GM18861 (cell line): Measurements from ENCODE around the gene YAP1.

ENCODE experiments used
- ATAC-seq: cut with Tn5 transposase; IDR thresholded peaks from one replicate; pipeline ENCODE4 v1.9.1; 2021; ENCODE audit not compliant: unreplicated experiment

YAP1 gene

DNA sequence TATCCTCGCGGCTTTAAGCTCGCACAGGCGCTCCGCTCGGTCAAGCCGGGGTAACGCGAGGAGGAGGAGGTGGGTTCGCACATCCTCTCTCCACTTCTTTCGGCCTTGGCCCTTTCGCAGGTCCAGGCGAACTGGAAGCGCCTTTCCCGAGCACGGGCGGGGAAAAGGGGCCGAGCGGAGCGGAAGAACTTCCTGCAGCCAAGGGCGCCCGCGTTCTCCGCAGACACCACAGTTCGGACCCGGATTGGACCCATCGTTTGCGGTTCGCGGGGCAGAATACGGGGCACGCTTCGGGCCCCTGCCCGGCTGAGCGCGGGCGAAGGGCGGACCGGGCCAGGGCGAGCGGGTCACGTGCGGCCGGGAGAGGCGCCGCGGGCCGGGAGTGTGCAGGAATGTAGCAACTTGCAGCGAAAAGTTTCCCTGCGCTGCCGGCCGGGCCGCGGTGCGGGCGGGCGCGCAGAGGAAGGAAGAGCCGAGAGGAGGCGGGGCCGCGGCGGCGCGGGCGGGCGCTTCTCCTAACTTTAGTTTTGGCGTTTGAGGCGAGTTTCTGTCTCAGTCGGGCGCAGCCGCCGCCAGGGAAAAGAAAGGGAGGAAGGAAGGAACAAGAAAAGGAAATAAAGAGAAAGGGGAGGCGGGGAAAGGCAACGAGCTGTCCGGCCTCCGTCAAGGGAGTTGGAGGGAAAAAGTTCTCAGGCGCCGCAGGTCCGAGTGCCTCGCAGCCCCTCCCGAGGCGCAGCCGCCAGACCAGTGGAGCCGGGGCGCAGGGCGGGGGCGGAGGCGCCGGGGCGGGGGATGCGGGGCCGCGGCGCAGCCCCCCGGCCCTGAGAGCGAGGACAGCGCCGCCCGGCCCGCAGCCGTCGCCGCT, at the start of gene YAP1:
TSS of gene YAP1 (plus strand) at position 552 of the 865 bp plus-strand sequence. CDS start 402 bp downstream, outside the sequence.
- peak; percentile 68 for ATAC-seq

DNA sequence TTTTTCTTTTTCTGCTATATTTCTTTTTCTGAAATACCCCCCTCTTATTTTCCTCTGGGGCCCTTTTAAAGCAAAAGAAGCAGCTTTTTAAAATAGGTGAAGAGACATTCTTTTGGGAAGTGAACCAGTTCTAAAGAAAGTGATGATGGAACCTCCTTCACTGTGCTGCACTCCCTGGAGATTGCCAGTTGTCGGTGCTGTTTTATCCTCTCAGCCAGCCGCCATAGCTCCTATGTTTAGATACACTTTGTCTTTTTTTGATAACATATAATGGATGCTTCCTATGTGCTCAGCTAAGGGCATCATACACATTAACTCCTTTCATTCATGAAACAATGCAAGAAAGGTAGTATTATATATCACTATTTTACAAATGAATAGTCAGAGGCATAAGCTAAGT, 49.0 kb upstream of the YAP1 start:
- ATAC-seq = no peak

- ATAC-seq = no peak
These were observed 48.1 kb upstream of the YAP1 start for GRCh38 chr11:102062106-102062505.

- ATAC-seq = no peak
These were observed 45.9 kb upstream of the YAP1 start for GRCh38 chr11:102064316-102064715.

DNA sequence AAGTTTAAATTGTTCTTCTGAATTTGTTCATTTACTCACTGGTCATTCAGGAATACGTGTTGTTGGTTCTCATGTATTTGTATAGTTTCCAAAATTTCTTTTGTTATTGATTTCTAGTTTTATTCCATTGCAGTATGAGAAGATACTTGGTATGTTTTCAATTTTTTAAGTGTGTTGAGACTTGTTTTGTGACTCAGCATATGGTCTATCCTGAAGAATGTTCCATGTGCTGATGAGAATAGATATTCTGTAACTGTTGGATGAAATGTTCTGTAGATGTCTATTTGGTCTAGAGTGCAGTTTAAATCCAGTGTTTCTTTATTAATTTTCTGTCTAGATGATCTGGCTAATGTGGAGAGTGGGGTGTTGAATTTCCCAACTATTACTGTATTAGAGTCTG, 39.5 kb upstream of the YAP1 start:
- ATAC-seq = no peak

DNA sequence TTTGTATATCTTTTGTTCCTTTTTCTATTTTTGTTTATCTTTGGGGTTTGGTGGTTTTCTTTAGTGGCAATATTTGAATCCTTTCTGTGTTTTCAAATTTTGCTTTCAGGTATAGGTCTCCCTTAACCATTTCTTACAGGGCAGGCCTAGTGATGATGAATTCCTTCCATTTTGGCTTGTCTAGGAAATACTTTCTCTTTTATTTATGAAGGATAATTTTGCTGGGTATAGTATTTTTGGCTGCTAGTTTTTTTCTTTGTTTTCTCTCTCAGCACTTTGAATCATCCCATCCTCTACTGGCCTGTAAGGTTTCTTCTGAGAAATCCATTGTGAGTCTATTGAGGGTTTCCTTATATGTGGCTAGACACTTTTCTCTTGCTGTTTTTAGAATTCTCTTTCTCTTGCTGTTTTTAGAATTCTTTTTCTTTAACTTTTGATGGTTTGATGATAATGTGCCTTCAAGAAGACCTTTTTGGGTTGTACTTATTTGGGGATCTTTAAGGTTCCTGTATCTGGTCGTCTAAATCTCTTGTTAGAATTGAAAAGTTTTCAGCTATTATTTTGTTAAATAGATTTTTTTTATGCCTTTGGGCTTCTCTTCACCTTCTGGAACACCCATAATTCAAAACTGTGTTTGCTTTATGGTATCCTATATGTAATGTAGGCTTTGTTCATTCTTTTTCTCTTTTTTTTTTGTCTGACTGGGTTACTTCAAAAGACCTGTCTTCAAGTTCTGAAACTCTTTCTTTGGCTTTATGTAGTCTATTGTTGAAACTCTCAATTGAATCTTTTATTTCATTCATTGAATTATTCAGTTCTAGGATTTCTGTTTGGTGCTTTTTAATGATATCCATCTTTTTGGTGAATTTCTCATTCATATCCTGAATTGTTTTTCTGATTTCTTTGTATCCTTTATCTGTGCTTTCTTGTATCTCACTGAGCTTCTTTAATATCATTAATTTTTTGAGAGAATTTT, 38.5 kb upstream of the YAP1 start:
- no peak for ATAC-seq

DNA sequence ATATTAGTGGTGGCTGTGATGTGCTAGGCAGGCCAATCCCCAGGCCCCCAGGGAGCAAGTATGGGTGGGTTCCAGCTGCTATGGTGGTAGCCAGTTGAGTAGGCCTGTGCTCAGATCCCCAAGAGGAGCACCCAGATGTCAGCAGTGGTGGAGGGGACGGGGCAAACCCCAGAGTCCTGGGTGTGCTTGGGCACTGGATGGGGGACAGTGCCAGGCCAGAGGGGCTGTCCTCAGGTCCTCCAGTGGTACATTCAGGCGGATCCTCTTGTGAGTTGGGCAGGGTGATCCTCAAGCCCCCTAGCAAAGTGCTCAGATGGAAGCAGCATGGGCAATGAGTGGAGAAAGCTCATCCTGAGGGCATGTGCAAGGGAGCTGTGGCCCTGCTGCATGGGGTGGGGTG, 37.0 kb upstream of the YAP1 start:
- ATAC-seq = no peak

DNA sequence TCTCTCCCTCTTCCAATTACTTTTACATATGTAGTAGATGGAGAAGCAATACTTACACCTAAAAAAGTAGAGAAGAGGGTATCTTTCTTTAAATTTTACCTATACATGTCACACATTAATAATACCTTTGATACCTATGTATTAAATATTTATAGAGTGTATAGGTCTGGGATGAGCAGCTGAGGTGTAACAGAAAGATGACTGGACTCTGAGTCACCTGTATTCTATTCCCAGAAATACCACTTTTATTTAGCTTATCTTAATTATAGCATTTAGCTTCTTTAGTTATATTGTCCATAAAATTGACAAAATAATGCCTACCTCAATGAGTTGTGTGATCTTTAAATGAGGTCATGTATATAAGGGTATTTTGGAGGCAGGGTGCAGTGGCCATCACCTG, 30.6 kb upstream of the YAP1 start:
- no peak for ATAC-seq

DNA sequence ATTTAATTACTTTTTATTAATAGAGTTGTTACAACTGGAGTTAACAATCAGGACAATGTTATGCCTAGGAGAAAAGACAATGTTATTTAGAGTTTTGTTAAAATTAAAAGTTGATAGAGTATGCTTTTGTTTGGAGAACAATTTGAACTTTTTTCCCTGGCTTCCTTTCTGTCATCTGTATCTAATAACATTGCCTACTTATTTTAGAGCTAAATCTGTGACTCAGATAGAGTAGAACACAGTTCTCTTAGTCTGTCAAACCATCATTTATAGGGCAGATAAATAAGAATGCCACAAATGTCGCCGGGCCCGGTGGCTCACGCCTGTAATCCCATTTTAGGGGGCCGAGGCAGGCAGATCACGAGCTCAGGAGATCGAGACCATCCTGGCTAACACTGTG, 28.9 kb upstream of the YAP1 start:
- ATAC-seq = no peak

GRCh38 chr11:102085864-102086551, 24.2 kb upstream of the YAP1 start:
- ATAC-seq = no peak

DNA sequence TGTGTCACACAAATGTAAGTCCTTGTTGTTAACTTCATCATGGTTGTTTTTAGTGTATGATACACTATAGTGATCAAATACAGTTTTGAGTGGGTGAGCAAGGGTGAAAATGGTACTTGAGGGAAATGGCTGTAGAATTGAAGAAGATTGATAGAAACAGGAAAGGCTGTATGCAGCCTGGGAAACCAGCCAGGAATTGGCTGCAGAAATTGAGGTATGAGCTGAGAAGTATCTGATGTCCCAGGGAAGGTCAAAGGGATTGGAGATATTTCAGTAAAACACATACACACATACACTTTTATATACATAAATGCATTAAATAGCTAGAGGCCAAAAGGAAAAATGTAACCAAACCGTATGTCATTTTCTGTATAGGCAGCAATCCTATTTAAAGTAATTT, 13.1 kb upstream of the YAP1 start:
- no peak for ATAC-seq

- ATAC-seq = no peak
These were observed 10.5 kb upstream of the YAP1 start for GRCh38 chr11:102099755-102100154.

DNA sequence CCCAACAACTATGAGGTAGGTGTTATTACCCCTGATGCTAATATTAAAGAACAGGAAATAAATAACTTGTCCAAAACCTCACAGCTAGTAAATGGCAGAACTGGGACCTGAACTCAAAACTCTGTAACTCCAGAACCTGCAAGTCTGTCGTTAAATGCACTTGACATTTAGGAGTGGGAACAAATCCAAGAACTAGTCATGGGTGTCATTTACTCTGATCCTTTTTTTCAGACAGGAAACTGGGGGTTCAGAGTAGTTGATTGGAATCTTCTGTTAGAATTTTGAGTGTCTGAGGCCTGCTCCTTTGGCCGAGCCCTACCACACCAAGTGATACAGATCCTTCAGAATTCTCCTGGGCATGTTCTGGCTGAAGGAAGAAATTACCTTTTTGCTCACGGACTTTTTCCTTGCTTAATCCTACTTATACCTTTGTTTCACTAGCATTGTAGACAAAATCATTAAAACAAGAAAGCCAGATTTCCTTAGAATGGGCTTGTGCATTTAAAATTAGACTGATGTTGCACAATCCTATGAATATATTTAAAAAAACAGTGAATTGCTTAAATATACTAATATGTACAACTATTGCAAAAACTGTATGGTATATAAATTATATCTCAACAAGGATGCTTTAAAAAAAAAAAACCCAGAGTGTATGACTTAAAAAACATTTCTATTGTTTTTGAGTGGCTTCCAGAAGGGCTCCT, 1.4 kb upstream of the YAP1 start:
- ATAC-seq = no peak

GRCh38 chr11:102110761-102111010, 439 bp downstream of the YAP1 start:
- ATAC-seq = no peak

GRCh38 chr11:102111011-102111786, 952 bp downstream of the YAP1 start:
- peak; percentile 12 for ATAC-seq

DNA sequence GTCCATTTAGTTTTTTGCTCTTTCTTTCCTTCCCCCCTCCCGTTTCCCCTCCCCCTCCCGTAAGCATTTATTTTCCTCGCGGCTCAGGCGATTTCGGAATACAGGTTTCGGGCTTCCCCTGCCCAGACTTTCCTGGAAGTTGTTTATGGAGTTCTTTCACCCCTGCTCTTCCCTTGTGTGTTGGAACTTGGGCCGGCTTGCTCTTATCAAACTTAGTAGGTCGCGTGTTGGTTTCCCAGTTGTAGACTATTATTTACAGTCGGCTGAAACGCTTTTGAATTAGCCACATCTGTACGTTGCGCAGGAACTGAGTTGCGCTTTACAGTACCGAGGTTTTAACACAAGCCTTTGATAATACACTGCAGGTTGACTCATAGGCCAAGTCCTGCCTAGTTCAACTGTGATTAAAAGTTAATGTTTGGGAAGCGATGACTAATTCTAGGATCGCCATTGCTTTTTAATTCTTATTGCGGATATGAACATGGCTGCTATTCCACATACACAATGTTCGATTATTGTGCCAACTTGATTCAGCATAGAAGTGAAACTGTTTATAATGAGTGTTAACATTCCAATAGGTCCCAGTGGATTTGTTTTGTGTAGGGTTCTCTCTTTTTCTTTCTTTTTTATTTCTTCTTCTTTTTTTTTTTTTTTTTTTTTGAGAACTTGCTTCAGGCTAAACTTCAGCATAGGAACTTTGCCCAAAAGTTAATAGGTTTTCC, 1.7 kb downstream of the YAP1 start:
- no peak for ATAC-seq

DNA sequence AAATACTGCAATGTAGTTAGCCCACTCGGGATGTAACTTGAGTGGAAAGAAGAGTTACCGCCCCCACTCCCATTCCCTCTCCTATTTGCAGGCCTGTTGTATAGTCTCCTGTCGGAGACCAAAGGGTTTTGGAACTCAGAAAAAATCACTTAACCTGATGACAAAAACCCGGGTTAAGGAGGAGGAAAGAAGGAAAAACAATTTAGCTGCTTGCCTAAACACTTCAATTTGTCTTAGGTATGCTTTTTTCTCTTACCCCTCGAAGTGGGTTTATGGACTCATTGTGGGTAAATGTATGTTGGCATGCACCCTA, 2.2 kb downstream of the YAP1 start:
- no peak for ATAC-seq

GRCh38 chr11:102114032-102114431, 3.8 kb downstream of the YAP1 start:
- ATAC-seq = no peak

GRCh38 chr11:102115557-102115956, 5.3 kb downstream of the YAP1 start:
- ATAC-seq = no peak
